Measurements from ENCODE around the gene KANSL1.
A peak's percentile ranks its signal among the peaks of the same experiment; 100 is the strongest.
"Not testable (repeated sequence)": the region's sequence is repeated elsewhere in the genome, so short reads cannot be mapped to it uniquely, and the experiment has no call there.

The KANSL1 gene

GRCh38 chr17:46012506-46013079 lies 180.6 kb downstream of the KANSL1 start:
- no peak for DNase-seq

- no peak for DNase-seq
Measured at GRCh38 chr17:46011711-46012505, 181.3 kb downstream of the KANSL1 start.

- no peak for DNase-seq
Measured at GRCh38 chr17:46010597-46011186, 182.5 kb downstream of the KANSL1 start.

DNA sequence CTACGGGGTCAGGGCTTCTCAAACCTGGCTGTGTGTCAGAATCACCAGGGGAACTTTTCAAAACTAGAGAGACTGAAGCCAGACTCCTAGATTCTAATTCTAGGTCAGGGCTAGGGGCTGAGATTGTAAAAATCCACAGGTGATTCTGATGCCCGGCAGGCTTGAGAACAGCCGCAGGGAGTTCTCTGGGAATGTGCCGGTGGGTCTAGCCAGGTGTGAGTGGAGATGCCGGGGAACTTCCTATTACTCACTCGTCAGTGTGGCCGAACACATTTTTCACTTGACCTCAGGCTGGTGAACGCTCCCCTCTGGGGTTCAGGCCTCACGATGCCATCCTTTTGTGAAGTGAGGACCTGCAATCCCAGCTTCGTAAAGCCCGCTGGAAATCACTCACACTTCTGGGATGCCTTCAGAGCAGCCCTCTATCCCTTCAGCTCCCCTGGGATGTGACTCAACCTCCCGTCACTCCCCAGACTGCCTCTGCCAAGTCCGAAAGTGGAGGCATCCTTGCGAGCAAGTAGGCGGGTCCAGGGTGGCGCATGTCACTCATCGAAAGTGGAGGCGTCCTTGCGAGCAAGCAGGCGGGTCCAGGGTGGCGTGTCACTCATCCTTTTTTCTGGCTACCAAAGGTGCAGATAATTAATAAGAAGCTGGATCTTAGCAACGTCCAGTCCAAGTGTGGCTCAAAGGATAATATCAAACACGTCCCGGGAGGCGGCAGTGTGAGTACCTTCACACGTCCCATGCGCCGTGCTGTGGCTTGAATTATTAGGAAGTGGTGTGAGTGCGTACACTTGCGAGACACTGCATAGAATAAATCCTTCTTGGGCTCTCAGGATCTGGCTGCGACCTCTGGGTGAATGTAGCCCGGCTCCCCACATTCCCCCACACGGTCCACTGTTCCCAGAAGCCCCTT lies 183.3 kb downstream of the KANSL1 start:
- no peak for DNase-seq

- no peak for DNase-seq
Measured at GRCh38 chr17:46008591-46008990, 184.6 kb downstream of the KANSL1 start.

DNA sequence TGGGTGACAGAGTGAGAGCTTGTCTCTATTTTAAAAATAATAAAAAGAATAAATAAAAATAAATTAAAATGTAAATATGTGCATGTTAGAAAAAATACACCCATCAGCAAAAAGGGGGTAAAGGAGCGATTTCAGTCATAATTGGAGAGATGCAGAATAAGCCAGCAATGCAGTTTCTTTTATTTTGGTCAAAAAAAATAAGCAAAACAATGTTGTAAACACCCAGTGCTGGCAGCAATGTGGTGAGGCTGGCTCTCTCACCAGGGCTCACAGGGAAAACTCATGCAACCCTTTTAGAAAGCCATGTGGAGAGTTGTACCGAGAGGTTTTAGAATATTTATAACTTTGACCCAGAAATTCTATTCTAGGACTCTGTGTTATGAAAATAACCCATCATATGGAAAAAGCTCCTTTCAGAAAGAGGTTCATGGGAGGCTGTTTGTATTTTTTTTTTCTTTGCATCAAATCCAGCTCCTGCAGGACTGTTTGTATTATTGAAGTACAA lies 185.7 kb downstream of the KANSL1 start:
- DNase-seq, result no peak

DNA sequence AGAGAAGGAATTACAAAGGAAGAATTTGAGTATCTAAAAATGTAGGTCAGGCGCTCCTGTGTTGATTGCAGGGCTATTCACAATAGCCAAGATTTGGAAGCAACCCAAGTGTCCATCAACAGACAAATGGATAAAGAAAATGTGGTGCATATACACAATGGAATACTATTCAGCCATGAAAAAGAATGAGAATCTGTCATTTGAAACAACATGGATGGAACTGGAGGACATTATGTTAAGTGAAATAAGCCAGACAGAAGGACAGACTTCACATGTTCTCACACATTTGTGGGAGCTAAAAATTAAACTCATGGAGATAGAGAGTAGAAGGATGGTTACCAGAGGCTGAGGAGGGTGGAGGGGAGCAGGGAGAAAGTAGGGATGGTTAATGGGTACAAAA lies 187.1 kb downstream of the KANSL1 start:
- not testable (repeated sequence) for DNase-seq

GRCh38 chr17:46003907-46004748 lies 189.1 kb downstream of the KANSL1 start:
- no peak for DNase-seq

- DNase-seq, result no peak
Measured at GRCh38 chr17:46002973-46003316, 190.3 kb downstream of the KANSL1 start.

- peak; percentile 77 for DNase-seq
Measured at GRCh38 chr17:46002311-46002972, 190.8 kb downstream of the KANSL1 start.

DNA sequence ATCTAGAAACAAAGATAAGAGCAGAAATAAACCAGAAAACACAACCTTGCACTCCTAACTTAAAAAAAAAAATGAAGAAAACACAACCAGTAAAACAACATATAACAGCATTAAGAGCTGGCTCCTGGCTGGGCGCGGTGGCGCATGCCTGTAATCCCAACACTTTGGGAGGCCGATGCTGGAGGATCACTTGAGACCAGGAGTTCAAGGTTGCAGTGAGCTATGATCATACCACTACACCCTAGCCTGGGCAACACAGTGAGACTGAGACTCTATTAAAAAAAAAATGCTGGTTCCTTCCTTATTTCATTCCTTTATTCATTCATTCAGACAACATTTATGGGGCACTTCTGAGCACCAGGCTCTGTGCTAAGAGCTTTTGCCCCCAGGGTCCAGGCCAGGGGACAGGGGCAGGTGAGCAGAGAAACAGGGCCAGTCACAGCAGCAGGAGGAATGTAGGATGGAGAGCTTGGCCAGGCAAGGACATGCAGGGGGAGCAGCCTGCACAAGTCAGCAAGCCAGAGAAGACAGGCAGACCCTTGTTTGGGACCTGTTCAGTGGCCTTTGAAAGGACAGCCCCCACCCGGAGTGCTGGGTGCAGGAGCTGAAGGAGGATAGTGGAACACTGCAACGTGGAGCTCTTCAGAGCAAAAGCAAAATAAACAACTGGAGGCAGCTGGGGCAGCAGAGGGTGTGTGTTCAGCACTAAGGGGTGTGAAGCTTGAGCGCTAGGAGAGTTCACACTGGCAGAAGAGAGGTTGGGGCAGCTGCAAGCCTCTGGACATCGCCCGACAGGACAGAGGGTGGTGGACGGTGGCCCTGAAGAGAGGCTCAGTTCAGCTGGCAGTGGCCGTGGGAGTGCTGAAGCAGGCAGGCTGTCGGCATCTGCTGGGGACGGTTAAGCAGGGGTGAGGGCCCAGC lies 191.6 kb downstream of the KANSL1 start:
- DNase-seq, result no peak

DNA sequence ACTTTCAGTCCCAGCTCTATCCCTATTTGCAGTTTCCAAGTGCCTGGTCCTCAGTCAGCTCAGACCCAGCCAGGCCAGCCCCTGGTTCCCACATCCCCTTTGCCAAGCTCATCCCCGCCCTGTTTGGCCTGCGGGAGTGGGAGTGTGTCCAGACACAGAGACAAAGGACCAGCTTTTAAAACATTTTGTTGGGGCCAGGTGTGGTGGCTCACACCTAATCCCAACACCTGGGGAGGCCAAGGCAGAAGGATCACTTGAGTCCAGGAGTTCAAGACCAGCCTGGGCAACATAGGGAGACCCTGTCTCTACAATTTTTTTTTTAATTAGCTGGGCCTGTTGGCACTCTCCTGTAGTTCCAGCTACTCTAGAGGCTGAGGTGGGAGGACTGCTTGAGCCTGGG lies 192.5 kb downstream of the KANSL1 start:
- DNase-seq, result no peak

DNA sequence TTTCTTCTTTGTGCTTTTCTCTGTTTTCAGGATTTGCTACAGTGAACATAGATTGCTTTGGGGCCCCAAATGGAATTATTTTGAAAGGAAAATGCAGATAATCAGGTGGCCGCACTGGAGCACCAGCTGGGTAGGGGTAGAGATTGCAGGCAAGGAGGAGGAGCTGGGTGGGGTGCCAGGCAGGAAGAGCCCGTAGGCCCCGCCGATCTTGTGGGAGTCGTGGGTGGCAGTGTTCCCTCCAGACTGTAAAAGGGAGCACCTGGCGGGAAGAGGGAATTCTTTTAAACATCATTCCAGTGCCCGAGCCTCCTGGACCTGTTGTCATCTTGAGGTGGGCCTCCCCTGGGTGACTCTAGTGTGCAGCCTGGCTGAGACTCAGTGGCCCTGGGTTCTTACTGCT lies 192.9 kb downstream of the KANSL1 start:
- no peak for DNase-seq

DNA sequence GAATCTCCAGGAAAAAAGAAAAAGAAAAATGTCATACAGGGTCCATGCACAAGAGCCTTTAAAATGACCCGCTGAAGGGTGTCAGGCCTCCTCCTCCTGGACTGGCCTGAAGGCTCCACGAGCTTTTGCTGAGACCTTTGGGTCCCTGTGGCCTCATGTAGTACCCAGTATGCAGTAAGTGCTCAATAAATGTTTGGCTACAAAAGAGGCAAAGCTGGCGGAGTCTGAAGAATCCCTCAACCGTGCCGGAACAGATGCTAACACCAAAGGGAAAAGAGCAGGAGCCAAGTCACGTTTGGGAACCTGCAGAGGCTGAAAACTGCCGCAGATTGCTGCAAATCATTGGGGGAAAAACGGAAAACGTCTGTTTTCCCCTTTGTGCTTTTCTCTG lies 193.3 kb downstream of the KANSL1 start:
- no peak for DNase-seq

GRCh38 chr17:45998987-45999899 lies 194.0 kb downstream of the KANSL1 start, which contains the start of gene STH:
Gene STH, plus strand, starts transcription at chr17:45999250. Its CDS starts 30 bp downstream, at chr17:45999280.
- DNase-seq, result no peak

DNA sequence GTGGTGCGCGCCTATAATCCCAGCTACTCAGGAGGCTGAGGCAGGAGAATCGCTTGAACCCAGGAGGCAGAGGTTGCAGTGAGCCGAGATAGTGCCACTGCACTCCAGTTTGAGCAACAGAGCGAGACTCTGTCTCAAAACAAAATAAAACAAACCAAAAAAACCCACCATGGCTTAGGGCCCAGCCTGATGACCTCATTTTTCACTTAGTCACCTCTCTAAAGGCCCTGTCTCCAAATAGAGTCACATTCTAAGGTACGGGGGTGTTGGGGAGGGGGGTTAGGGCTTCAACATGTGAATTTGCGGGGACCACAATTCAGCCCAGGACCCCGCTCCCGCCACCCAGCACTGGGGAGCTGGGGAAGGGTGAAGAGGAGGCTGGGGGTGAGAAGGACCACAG lies 195.6 kb downstream of the KANSL1 start:
- no peak for DNase-seq

DNA sequence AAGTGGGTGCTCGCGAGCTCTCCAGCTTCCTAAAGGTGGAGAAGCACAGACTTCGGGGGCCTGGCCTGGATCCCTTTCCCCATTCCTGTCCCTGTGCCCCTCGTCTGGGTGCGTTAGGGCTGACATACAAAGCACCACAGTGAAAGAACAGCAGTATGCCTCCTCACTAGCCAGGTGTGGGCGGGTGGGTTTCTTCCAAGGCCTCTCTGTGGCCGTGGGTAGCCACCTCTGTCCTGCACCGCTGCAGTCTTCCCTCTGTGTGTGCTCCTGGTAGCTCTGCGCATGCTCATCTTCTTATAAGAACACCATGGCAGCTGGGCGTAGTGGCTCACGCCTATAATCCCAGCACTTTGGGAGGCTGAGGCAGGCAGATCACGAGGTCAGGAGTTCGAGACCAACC lies 196.1 kb downstream of the KANSL1 start:
- DNase-seq, result no peak

DNA sequence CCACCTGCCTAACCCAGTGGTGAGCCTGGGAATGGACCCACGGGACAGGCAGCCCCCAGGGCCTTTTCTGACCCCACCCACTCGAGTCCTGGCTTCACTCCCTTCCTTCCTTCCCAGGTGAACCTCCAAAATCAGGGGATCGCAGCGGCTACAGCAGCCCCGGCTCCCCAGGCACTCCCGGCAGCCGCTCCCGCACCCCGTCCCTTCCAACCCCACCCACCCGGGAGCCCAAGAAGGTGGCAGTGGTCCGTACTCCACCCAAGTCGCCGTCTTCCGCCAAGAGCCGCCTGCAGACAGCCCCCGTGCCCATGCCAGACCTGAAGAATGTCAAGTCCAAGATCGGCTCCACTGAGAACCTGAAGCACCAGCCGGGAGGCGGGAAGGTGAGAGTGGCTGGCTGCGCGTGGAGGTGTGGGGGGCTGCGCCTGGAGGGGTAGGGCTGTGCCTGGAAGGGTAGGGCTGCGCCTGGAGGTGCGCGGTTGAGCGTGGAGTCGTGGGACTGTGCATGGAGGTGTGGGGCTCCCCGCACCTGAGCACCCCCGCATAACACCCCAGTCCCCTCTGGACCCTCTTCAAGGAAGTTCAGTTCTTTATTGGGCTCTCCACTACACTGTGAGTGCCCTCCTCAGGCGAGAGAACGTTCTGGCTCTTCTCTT lies 196.8 kb downstream of the KANSL1 start:
- no peak for DNase-seq

Data from CD4-positive, alpha-beta T cell treated with Interleukin-6 for 4 hours (primary cell).